OCI-LY7 (cell line): ENCODE results near the gene TRAF3IP1. TPM values are rescaled to one million over a fixed set of nuclear protein-coding genes. Genes with fewer than 3 reads are reported as not detected.

Experiments
- BruUV-seq: library from RNA; stranded (reverse); fragments of 400-500 nt; replicated peaks from 2 replicates; lab custom pipeline; 2021; lab: Mats Ljungman, UMichigan
- CTCF ChIA-PET: fragments of 300-600 bp; sonication (Branson Sonifier 250); formaldehyde crosslinking; loops from one replicate; lab custom pipeline; 2022; ENCODE audit warnings: antibody characterized with exemption; ENCODE audit not compliant: unreplicated experiment; lab: Charles Lee
- POLR2A ChIA-PET: fragments of 300-600 bp; sonication (Branson Sonifier 250); formaldehyde crosslinking; loops from one replicate; lab custom pipeline; 2022; ENCODE audit warnings: antibody characterized with exemption; lab: Charles Lee
- DNase-seq: peaks from one replicate; pipeline ENCODE4 v3.0.0-alpha.2; 2015; ENCODE audit warnings: low spot score
- H2AFZ ChIP-seq: fragments of 200-600 bp; sonication (generic), shearing (Covaris generic); 2 replicates; pipeline ENCODE4 v1.6.1; 2014; ENCODE audit warnings: mild to moderate bottlenecking, antibody characterized with exemption, low read length, moderate library complexity
- H3K27ac ChIP-seq: fragments of 200-600 bp; sonication (generic); 2 replicates; pipeline ENCODE4 v1.5.1; 2014; ENCODE audit warnings: mixed run types, low read depth, mild to moderate bottlenecking, moderate library complexity, low read length, inconsistent platforms; ENCODE audit not compliant: poor library complexity, severe bottlenecking
- H3K36me3 ChIP-seq: fragments of 200-600 bp; sonication (generic); 2 replicates; pipeline ENCODE4 v1.6.1; 2014; ENCODE audit warnings: mild to moderate bottlenecking, antibody characterized with exemption, low read length, moderate library complexity, mixed read lengths; ENCODE audit not compliant: insufficient read depth
- H3K4me1 ChIP-seq: fragments of 200-600 bp; sonication (generic); 2 replicates; pipeline ENCODE4 v1.5.1; 2014; ENCODE audit warnings: mild to moderate bottlenecking, low read length; ENCODE audit not compliant: insufficient read depth, poor library complexity, severe bottlenecking
- H3K4me2 ChIP-seq: fragments of 200-600 bp; sonication (generic); 2 replicates; pipeline ENCODE4 v1.6.1; 2014; ENCODE audit warnings: mild to moderate bottlenecking, low read length
- H3K4me3 ChIP-seq: fragments of 200-600 bp; sonication (generic); 2 replicates; pipeline ENCODE4 v1.5.1; 2014; ENCODE audit warnings: mild to moderate bottlenecking, low read depth, low read length; ENCODE audit not compliant: poor library complexity, severe bottlenecking
- H3K79me2 ChIP-seq: fragments of 200-600 bp; sonication (generic); 2 replicates; pipeline ENCODE4 v1.6.1; 2016; ENCODE audit warnings: low read depth, mild to moderate bottlenecking, low read length, moderate library complexity, mixed read lengths; ENCODE audit not compliant: insufficient read depth
- H3K9me2 ChIP-seq: fragments of 200-600 bp; sonication (generic); 2 replicates; pipeline ENCODE4 v1.6.1; 2016; ENCODE audit warnings: mild to moderate bottlenecking, low read length, mixed read lengths; ENCODE audit not compliant: insufficient read depth
- H3K9me3 ChIP-seq: fragments of 200-600 bp; sonication (generic); 2 replicates; pipeline ENCODE4 v1.6.1; 2014; ENCODE audit warnings: mild to moderate bottlenecking, mixed run types, low read length, mixed read lengths
- H4K20me1 ChIP-seq: fragments of 200-600 bp; sonication (generic); 2 replicates; pipeline ENCODE4 v1.6.1; 2014; ENCODE audit warnings: mild to moderate bottlenecking, antibody characterized with exemption, low read length, moderate library complexity, mixed read lengths; ENCODE audit not compliant: insufficient read depth
- EZH2phosphoT487 ChIP-seq: fragments of 200-600 bp; sonication (generic); IDR thresholded peaks from 2 replicates; pipeline ENCODE4 v1.6.1; 2018; ENCODE audit warnings: low read depth, borderline replicate concordance, mild to moderate bottlenecking, mixed run types, antibody characterized with exemption, low read length, moderate library complexity, mixed read lengths
- intact Hi-C: fragments of 100-400 bp; cut with micrococcal nuclease; formaldehyde crosslinking; loops from one replicate; pipeline ENCODE4 v1.10.0; 2022; ENCODE audit not compliant: unreplicated experiment
- total RNA-seq, 2 experiments: library from RNA; depleted of rRNA in 1 of 2; stranded (reverse); fragments of >200 nt in 1 of 2; shearing (Covaris generic) in 1 of 2; gene quantifications; 2 replicates each; pipeline ENCODE4 v1.2.3, GENCODE V29; 2014 to 2022
- TF ChIP-seq, protein P1 (sequence below): fragments of 200-600 bp; sonication (generic); conservative IDR thresholded peaks from 2 replicates; pipeline ENCODE4 v1.5.1; 2014; ENCODE audit warnings: mild to moderate bottlenecking, antibody characterized with exemption, low read length, moderate library complexity, mixed read lengths

TRAF3IP1 gene
- total RNA-seq, 2 experiments from 2014 or later = 8.2 to 13.8 TPM

- BruUV-seq = no TSS peak
- no peak overlapping the region for H3K4me2 ChIP-seq
- no peaks in the 10 kb centered on the region for H3K36me3 ChIP-seq
- no peaks in the 10 kb centered on the region for H3K9me2 ChIP-seq
- CTCF ChIA-PET = no interaction called here
- intact Hi-C loops = no loop called here
- no peak overlapping the region for H3K27ac ChIP-seq
- H2AFZ ChIP-seq = no peak overlapping the region
- no peak for DNase-seq
- H3K79me2 ChIP-seq = no peaks in the 10 kb centered on the region
- no peaks in the 10 kb centered on the region for H3K9me3 ChIP-seq
- H3K4me3 ChIP-seq = no peak overlapping the region
- H4K20me1 ChIP-seq = no peaks in the 10 kb centered on the region
- POLR2A ChIA-PET = no interaction called here
- H3K4me1 ChIP-seq = no peaks in the 10 kb centered on the region
- TF ChIP-seq EZH2phosphoT487 = no peak
- TF ChIP-seq, protein P1, sequence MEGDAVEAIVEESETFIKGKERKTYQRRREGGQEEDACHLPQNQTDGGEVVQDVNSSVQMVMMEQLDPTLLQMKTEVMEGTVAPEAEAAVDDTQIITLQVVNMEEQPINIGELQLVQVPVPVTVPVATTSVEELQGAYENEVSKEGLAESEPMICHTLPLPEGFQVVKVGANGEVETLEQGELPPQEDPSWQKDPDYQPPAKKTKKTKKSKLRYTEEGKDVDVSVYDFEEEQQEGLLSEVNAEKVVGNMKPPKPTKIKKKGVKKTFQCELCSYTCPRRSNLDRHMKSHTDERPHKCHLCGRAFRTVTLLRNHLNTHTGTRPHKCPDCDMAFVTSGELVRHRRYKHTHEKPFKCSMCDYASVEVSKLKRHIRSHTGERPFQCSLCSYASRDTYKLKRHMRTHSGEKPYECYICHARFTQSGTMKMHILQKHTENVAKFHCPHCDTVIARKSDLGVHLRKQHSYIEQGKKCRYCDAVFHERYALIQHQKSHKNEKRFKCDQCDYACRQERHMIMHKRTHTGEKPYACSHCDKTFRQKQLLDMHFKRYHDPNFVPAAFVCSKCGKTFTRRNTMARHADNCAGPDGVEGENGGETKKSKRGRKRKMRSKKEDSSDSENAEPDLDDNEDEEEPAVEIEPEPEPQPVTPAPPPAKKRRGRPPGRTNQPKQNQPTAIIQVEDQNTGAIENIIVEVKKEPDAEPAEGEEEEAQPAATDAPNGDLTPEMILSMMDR = no peak
These were observed 23.5 kb upstream of the TRAF3IP1 start for GRCh38 chr2:238296638-238297457.

DNA sequence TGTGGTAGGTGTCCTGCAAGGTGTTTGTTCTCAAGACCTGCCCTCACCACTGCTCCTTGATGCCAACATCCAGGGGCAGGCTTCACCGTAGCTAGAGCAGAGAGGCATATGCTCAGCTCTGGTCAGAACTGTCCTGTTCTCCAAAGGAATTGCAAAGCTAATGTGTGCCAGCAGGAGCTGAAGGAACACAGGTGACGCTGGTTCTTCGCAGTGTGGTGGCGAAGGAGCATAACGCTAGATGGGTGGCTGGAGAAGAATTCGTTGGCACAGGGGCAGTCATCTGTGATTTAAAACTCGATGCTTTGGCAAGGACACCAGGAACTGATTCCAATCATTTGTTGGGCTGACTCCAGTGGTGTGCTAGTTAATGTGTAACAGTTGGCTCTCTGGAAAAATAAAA lies 20.5 kb upstream of the TRAF3IP1 start:
- no peak overlapping the region for H3K4me2 ChIP-seq
- TF ChIP-seq, protein P1 = no peak
- TF ChIP-seq EZH2phosphoT487 = no peak
- no peak overlapping the region for H2AFZ ChIP-seq
- no peak overlapping the region for H3K27ac ChIP-seq
- DNase-seq = no peak
- no peaks in the 10 kb centered on the region for H3K36me3 ChIP-seq
- intact Hi-C loops = no loop called here
- H3K4me1 ChIP-seq = peaks cover 7% of the 10 kb centered on the region
- no peaks in the 10 kb centered on the region for H4K20me1 ChIP-seq
- H3K9me3 ChIP-seq = no peaks in the 10 kb centered on the region
- no peaks in the 10 kb centered on the region for H3K9me2 ChIP-seq
- POLR2A ChIA-PET = no interaction called here
- CTCF ChIA-PET = no interaction called here
- no peaks in the 10 kb centered on the region for H3K79me2 ChIP-seq
- H3K4me3 ChIP-seq = no peak overlapping the region
- no TSS peak for BruUV-seq

DNA sequence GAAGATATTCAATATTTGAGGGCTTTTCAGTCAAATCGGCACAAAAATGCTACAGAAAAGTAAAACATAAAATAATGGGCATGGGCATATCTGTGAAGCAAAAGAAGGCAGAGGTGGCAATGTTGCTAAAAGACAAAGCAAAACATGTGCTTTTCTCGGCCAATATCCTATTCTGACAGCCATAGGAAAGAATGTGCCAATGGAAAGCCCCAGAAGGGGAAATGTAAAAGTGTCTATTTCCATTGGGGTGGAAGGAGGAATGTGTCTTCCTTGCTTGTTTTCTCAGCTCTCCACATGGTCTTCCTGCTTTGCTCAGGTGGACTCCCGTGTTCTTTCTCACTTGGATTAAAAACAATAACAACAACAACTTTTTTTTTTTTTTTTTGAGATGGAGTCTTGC lies 18.2 kb upstream of the TRAF3IP1 start:
- H3K36me3 ChIP-seq = no peaks in the 10 kb centered on the region
- H3K27ac ChIP-seq = no peak overlapping the region
- H4K20me1 ChIP-seq = no peaks in the 10 kb centered on the region
- no peak overlapping the region for H2AFZ ChIP-seq
- no peak overlapping the region for H3K4me3 ChIP-seq
- intact Hi-C loops = no loop called here
- no peaks in the 10 kb centered on the region for H3K79me2 ChIP-seq
- ChIA-PET POLR2A (interaction anchor here (0.7 to 0.8 kb wide), 2 partner anchors 12 kb away, joined by 3 to 5 read pairs; no protein-coding TSS in a partner anchor), CTCF (no interaction called here)
- no peak overlapping the region for H3K4me2 ChIP-seq
- TF ChIP-seq EZH2phosphoT487 = no peak
- TF ChIP-seq, protein P1 = no peak
- no peaks in the 10 kb centered on the region for H3K9me3 ChIP-seq
- no TSS peak for BruUV-seq
- no peaks in the 10 kb centered on the region for H3K9me2 ChIP-seq
- DNase-seq = no peak
- H3K4me1 ChIP-seq = peaks cover 21% of the 10 kb centered on the region
